B cell (primary cell): Measurements from ENCODE around the gene CACNB4.

ENCODE experiments used
- EZH2 ChIP-seq: IDR thresholded peaks from 2 replicates; pipeline ENCODE4 v1.6.1; 2012; ENCODE audit warnings: borderline replicate concordance, low read depth, mild to moderate bottlenecking, moderate library complexity, low read length; ENCODE audit not compliant: insufficient read depth, poor library complexity, severe bottlenecking
- TF ChIP-seq, protein P1 (sequence below): fragments of 200-600 bp; IDR thresholded peaks from one replicate; pipeline ENCODE4 v1.8.0; 2022; ENCODE audit warnings: antibody characterized with exemption, mild to moderate bottlenecking

DNA sequence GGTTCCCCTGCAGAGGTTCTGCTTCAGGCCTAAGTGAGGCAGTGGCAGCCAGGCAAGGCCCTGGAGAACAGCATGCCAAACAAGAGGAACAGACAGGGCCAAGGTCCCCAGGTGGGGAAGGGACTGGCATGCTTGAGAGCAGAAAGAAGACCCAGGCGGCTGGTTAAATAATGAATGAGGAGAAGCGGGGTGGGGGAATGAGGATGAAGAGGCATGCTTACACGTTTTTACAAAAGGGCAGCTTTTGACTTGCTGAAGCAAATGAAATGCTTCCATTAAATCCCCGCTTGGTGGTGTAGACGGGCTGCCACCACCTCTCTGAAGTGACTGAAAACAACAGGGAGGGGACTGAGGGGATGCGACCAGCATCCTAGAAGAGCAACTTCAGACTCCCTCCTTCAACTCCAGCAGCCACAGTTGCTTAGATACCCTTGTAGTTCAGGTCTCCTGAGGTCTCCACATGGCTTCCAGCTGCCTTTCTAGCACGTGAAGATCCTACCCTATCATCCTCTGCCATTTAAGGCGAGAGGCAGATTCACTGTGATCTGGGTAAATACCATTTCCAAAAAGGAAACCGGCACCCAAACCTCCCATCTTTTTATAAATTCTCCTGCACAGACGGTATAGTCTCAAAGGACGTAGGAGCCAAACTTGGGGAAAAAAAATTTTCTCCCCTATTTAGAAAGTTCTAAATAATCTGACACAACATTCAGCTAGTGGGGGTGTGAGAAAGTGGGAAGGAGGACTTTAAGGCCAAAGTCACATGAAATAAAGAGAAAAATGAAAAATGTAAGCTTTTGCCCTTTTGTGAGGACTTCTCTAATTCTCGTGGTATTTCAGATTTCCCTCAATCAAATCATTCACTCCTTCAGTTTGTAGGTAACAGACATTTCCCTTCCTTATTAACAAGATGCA lies 65.6 kb downstream of the CACNB4 start:
- TF ChIP-seq, protein P1, sequence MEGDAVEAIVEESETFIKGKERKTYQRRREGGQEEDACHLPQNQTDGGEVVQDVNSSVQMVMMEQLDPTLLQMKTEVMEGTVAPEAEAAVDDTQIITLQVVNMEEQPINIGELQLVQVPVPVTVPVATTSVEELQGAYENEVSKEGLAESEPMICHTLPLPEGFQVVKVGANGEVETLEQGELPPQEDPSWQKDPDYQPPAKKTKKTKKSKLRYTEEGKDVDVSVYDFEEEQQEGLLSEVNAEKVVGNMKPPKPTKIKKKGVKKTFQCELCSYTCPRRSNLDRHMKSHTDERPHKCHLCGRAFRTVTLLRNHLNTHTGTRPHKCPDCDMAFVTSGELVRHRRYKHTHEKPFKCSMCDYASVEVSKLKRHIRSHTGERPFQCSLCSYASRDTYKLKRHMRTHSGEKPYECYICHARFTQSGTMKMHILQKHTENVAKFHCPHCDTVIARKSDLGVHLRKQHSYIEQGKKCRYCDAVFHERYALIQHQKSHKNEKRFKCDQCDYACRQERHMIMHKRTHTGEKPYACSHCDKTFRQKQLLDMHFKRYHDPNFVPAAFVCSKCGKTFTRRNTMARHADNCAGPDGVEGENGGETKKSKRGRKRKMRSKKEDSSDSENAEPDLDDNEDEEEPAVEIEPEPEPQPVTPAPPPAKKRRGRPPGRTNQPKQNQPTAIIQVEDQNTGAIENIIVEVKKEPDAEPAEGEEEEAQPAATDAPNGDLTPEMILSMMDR = no peak
- no peak for TF ChIP-seq EZH2
